Body of pancreas (tissue), 4 donors: Measurements from ENCODE around the gene MGLL.

Experiments
- CTCF ChIP-seq, 7 experiments: fragments of 450-650 bp in 4 of 7; fragments of 200-600 bp in 3 of 7; sonication (generic) in 3 of 7; IDR thresholded peaks; one replicate each; pipeline ENCODE4 v1.5.1; 2016 to 2019; ENCODE audit warnings: antibody characterized with exemption in 7 of 7
- POLR2A ChIP-seq, 3 donors: fragments of 450-650 bp; IDR thresholded peaks; one replicate each; pipeline ENCODE4 v1.6.1; 2016; ENCODE audit warnings: antibody characterized with exemption in 3 of 3, mild to moderate bottlenecking in 2 of 3

- no peak for TF ChIP-seq CTCF (IDR thresholded peaks at IDR 0.05)
- TF ChIP-seq POLR2A (IDR thresholded peaks at IDR 0.05) = no peak
Observed at GRCh38 chr3:127750226-127751031, 71.9 kb downstream of the MGLL start.
